HCEC 1CT (cell line): Measurements from ENCODE around the gene INTS11.

ENCODE experiments used
- DNase-seq: peaks from one replicate; pipeline ENCODE4 v3.0.0-alpha.2; 2017

INTS11 gene

GRCh38 chr1:1284221-1285101 is 40.0 kb downstream of the INTS11 start:
- no peak for DNase-seq

GRCh38 chr1:1283821-1284220 is 40.6 kb downstream of the INTS11 start:
- DNase-seq: no peak

GRCh38 chr1:1282998-1283397 is 41.5 kb downstream of the INTS11 start:
- DNase-seq: peak; percentile 46

- DNase-seq: peak; percentile 75
Observed at GRCh38 chr1:1281533-1282321, 42.7 kb downstream of the INTS11 start.

GRCh38 chr1:1280782-1281481 is 43.5 kb downstream of the INTS11 start:
- DNase-seq: no peak

GRCh38 chr1:1279028-1279427 is 45.4 kb downstream of the INTS11 start:
- no peak for DNase-seq

GRCh38 chr1:1278620-1279019 is 45.8 kb downstream of the INTS11 start:
- DNase-seq: no peak

- DNase-seq: no peak
Observed at GRCh38 chr1:1275836-1276235, 48.6 kb downstream of the INTS11 start.

- DNase-seq: no peak
Observed at GRCh38 chr1:1274931-1275431, 49.5 kb downstream of the INTS11 start.

GRCh38 chr1:1274299-1274930 is 50.0 kb downstream of the INTS11 start:
- DNase-seq: no peak

- peak; percentile 91 for DNase-seq
Observed at GRCh38 chr1:1273512-1274298, 50.8 kb downstream of the INTS11 start, which contains the start of gene UBE2J2. Gene UBE2J2, minus strand, starts transcription at chr1:1273854. Its CDS starts 5,862 bp downstream, at chr1:1267992.

GRCh38 chr1:1273209-1273511 is 51.3 kb downstream of the INTS11 start:
- DNase-seq: no peak

- no peak for DNase-seq
Observed at GRCh38 chr1:1272341-1273208, 51.9 kb downstream of the INTS11 start.

- no peak for DNase-seq
Observed at GRCh38 chr1:1270813-1271212, 53.6 kb downstream of the INTS11 start.

GRCh38 chr1:1268284-1268682 is 56.2 kb downstream of the INTS11 start:
- DNase-seq: no peak

GRCh38 chr1:1267488-1268283 is 56.8 kb downstream of the INTS11 start:
- no peak for DNase-seq

GRCh38 chr1:1264868-1265272 is 59.6 kb downstream of the INTS11 start:
- DNase-seq: peak; percentile 100

- DNase-seq: no peak
Observed at GRCh38 chr1:1264026-1264425, 60.4 kb downstream of the INTS11 start.

GRCh38 chr1:1262758-1263157 is 61.7 kb downstream of the INTS11 start:
- DNase-seq: no peak

- no peak for DNase-seq
Observed at GRCh38 chr1:1262071-1262470, 62.4 kb downstream of the INTS11 start.
